Mesodermal cell (in vitro differentiated cells): Measurements from ENCODE around the gene RNF175.

Experiments used
- H3K27ac ChIP-seq: 2 replicates; pipeline ENCODE4 v1.7.0; 2013; ENCODE audit warnings: mild to moderate bottlenecking, low read depth, low read length, moderate library complexity; ENCODE audit not compliant: severe bottlenecking
- H3K36me3 ChIP-seq: 2 replicates; pipeline ENCODE4 v1.7.1; 2013; ENCODE audit warnings: mild to moderate bottlenecking, low read length, moderate library complexity; ENCODE audit not compliant: control insufficient read depth, insufficient read depth
- H3K4me1 ChIP-seq: one replicate; pipeline ENCODE4 v1.7.1; 2013; ENCODE audit warnings: mild to moderate bottlenecking, low read length; ENCODE audit not compliant: insufficient read depth, control insufficient read depth, poor library complexity, severe bottlenecking
- H3K4me3 ChIP-seq: 2 replicates; pipeline ENCODE4 v1.7.0; 2013; ENCODE audit warnings: low read length, control low read depth, mild to moderate bottlenecking; ENCODE audit not compliant: insufficient read depth, poor library complexity, severe bottlenecking; ENCODE audit errors: extremely low read depth
- H3K9me3 ChIP-seq: 2 replicates; pipeline ENCODE4 v1.7.1; 2013; ENCODE audit warnings: mild to moderate bottlenecking, low read length, moderate library complexity; ENCODE audit not compliant: control insufficient read depth
- WGBS, 2 experiments: methylation state at CpG; one replicate each; pipeline ENCODE4 v1.1.5; 2013; ENCODE audit warnings: missing lambda C conversion rate in 2 of 2; ENCODE audit not compliant: insufficient coverage in 2 of 2; 5-methylcytosine and 5-hydroxymethylcytosine counted together

RNF175 gene

GRCh38 chr4:153784166-153784699 lies 24.4 kb upstream of the RNF175 start:
- no peak overlapping the region for H3K4me3 ChIP-seq
- peaks cover 14% of the 10 kb centered on the region for H3K4me1 ChIP-seq
- H3K9me3 ChIP-seq: no peaks in the 10 kb centered on the region
- H3K27ac ChIP-seq: no peak overlapping the region
- H3K36me3 ChIP-seq: no peaks in the 10 kb centered on the region
- 67 to 90% methylated on average over 2 to 3 of the region's 3 CpGs for WGBS, 2 experiments

- no peak overlapping the region for H3K27ac ChIP-seq
- H3K36me3 ChIP-seq: no peaks in the 10 kb centered on the region
- H3K9me3 ChIP-seq: no peaks in the 10 kb centered on the region
- WGBS, 2 experiments: 80% methylated on average over 1 of the region's 1 CpG; no CpG with 5 or more reads in 1 of the 2 experiments
- H3K4me3 ChIP-seq: no peak overlapping the region
- H3K4me1 ChIP-seq: peaks cover 6% of the 10 kb centered on the region
These were observed 22.8 kb upstream of the RNF175 start for GRCh38 chr4:153782581-153782980.

- WGBS, 2 experiments: 78 to 80% methylated on average over 4 to 5 of the region's 6 CpGs
- no peaks in the 10 kb centered on the region for H3K36me3 ChIP-seq
- H3K4me3 ChIP-seq: no peak overlapping the region
- H3K9me3 ChIP-seq: no peaks in the 10 kb centered on the region
- H3K4me1 ChIP-seq: peaks cover 6% of the 10 kb centered on the region
- no peak overlapping the region for H3K27ac ChIP-seq
These were observed 22.0 kb upstream of the RNF175 start for GRCh38 chr4:153781717-153782416.

- 91 to 94% methylated on average over 15 to 17 of the region's 17 CpGs for WGBS, 2 experiments
- no peak overlapping the region for H3K27ac ChIP-seq
- H3K4me1 ChIP-seq: peaks cover 4% of the 10 kb centered on the region
- no peaks in the 10 kb centered on the region for H3K9me3 ChIP-seq
- H3K4me3 ChIP-seq: no peak overlapping the region
- no peaks in the 10 kb centered on the region for H3K36me3 ChIP-seq
These were observed 21.5 kb upstream of the RNF175 start for GRCh38 chr4:153781280-153781679.

- H3K4me1 ChIP-seq: no peaks in the 10 kb centered on the region
- H3K4me3 ChIP-seq: no peak overlapping the region
- H3K9me3 ChIP-seq: no peaks in the 10 kb centered on the region
- no peak overlapping the region for H3K27ac ChIP-seq
- 100% methylated on average over 1 of the region's 1 CpG for WGBS, 2 experiments
- no peaks in the 10 kb centered on the region for H3K36me3 ChIP-seq
These were observed 21.1 kb upstream of the RNF175 start for GRCh38 chr4:153780876-153781275.

GRCh38 chr4:153780221-153780620 lies 20.4 kb upstream of the RNF175 start:
- H3K9me3 ChIP-seq: no peaks in the 10 kb centered on the region
- no peak overlapping the region for H3K27ac ChIP-seq
- WGBS, 2 experiments: 59 to 83% methylated on average over 1 to 2 of the region's 2 CpGs
- no peak overlapping the region for H3K4me3 ChIP-seq
- H3K36me3 ChIP-seq: no peaks in the 10 kb centered on the region
- no peaks in the 10 kb centered on the region for H3K4me1 ChIP-seq

GRCh38 chr4:153778383-153778782 lies 18.6 kb upstream of the RNF175 start:
- Histone ChIP-seq H3K9me3 (no peaks in the 10 kb centered on the region), H3K27ac (no peak overlapping the region), H3K4me3 (no peak overlapping the region), H3K36me3 (no peaks in the 10 kb centered on the region), H3K4me1 (no peaks in the 10 kb centered on the region)
- no CpG with 5 or more reads among the region's 1 CpG for WGBS, 2 experiments

- no peak overlapping the region for H3K4me3 ChIP-seq
- no peaks in the 10 kb centered on the region for H3K4me1 ChIP-seq
- H3K27ac ChIP-seq: no peak overlapping the region
- H3K9me3 ChIP-seq: no peaks in the 10 kb centered on the region
- no peaks in the 10 kb centered on the region for H3K36me3 ChIP-seq
These were observed 17.6 kb upstream of the RNF175 start for GRCh38 chr4:153777421-153777820.

- Histone ChIP-seq H3K4me1 (no peaks in the 10 kb centered on the region), H3K9me3 (no peaks in the 10 kb centered on the region), H3K36me3 (no peaks in the 10 kb centered on the region), H3K27ac (no peak overlapping the region), H3K4me3 (no peak overlapping the region)
- WGBS, 2 experiments: 89 to 93% methylated on average over 3 of the region's 3 CpGs
These were observed 16.8 kb upstream of the RNF175 start for GRCh38 chr4:153776601-153777000.

- H3K9me3 ChIP-seq: no peaks in the 10 kb centered on the region
- H3K4me3 ChIP-seq: no peak overlapping the region
- no peaks in the 10 kb centered on the region for H3K4me1 ChIP-seq
- WGBS, 2 experiments: 67% methylated on average over 2 of the region's 2 CpGs; no CpG with 5 or more reads in 1 of the 2 experiments
- H3K36me3 ChIP-seq: no peaks in the 10 kb centered on the region
- no peak overlapping the region for H3K27ac ChIP-seq
These were observed 13.4 kb upstream of the RNF175 start for GRCh38 chr4:153773236-153773690.

- Histone ChIP-seq H3K27ac (no peak overlapping the region), H3K4me1 (no peaks in the 10 kb centered on the region), H3K36me3 (no peaks in the 10 kb centered on the region), H3K4me3 (no peak overlapping the region), H3K9me3 (no peaks in the 10 kb centered on the region)
These were observed 11.2 kb upstream of the RNF175 start for GRCh38 chr4:153771046-153771445.
